Measurements from ENCODE around the gene STK24.

STK24 gene

DNA sequence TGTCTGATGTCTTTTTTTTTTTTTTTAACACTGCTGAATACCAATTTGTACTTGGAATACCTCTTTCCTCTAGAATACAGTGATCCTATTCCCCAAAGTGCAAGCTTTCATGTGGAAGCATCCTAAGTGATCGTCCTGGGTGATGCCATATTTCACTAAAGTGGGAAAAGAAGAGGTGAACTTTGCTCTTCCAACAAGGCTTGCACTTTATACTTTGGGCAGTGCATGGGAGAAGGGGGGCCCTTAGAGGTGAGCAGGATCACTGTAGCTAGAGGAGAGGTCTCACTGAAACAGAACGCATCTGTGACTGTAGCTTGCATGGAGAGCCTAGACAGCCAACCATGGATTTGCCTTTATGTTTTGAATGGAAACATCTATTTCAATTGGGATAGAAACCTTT, 173.8 kb downstream of the STK24 start:
- Mint-ChIP-seq H3K36me3 (no peaks in the 10 kb centered on the region), H3K4me1 (no peaks in the 10 kb centered on the region), H3K27me3 (peaks cover 0 to 7% of the 10 kb centered on the region in 2 donors), H3K27ac (no peak overlapping the region), H3K4me3 (no peak overlapping the region), H3K9me3 (no peaks in the 10 kb centered on the region)
- DNase-seq (no peak), ATAC-seq (replicated peaks) (no peak)

DNA sequence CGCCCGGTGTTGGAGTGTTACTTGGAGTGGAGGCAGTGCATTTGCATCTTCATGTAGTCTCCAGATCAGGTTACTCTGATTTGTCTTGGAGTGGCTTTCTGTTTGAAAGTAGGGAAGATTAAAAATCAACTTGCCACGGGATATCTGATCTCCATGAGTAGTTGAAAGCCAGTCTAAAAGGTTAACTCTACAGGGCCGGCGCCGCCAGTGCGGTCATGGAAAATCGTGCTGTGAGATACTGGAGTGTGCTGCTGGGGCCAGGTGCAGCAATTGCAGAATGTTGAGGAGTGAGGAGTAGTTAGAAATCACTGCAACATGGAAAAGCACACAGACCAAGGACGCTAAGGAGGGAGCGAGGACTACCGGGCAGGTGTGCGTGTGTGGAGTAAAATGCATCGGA, 175.0 kb downstream of the STK24 start:
- no peak overlapping the region for H3K27ac Mint-ChIP-seq
- ATAC-seq (replicated peaks) (no peak), DNase-seq (no peak)
- no peaks in the 10 kb centered on the region for H3K9me3 Mint-ChIP-seq
- H3K36me3 Mint-ChIP-seq: no peaks in the 10 kb centered on the region
- no peaks in the 10 kb centered on the region for H3K4me1 Mint-ChIP-seq
- H3K4me3 Mint-ChIP-seq: no peak overlapping the region
- H3K27me3 Mint-ChIP-seq: peaks cover 4 to 10% of the 10 kb centered on the region in 2 donors

GRCh38 chr13:98399756-98400155, 177.2 kb downstream of the STK24 start:
- Mint-ChIP-seq H3K4me1 (no peaks in the 10 kb centered on the region), H3K4me3 (no peak overlapping the region), H3K36me3 (no peaks in the 10 kb centered on the region), H3K27ac (no peak overlapping the region), H3K9me3 (no peaks in the 10 kb centered on the region), H3K27me3 (peaks cover 5 to 6% of the 10 kb centered on the region in 2 donors)
- no peak for ATAC-seq (replicated peaks)
- DNase-seq: no peak

- DNase-seq (no peak), ATAC-seq (replicated peaks) (no peak)
- Mint-ChIP-seq H3K27ac (no peak overlapping the region), H3K4me1 (no peaks in the 10 kb centered on the region), H3K9me3 (no peaks in the 10 kb centered on the region), H3K36me3 (no peaks in the 10 kb centered on the region), H3K27me3 (peaks cover 5% of the 10 kb centered on the region in 2 donors), H3K4me3 (no peak overlapping the region)
Observed at GRCh38 chr13:98398581-98398980, 178.3 kb downstream of the STK24 start.

DNA sequence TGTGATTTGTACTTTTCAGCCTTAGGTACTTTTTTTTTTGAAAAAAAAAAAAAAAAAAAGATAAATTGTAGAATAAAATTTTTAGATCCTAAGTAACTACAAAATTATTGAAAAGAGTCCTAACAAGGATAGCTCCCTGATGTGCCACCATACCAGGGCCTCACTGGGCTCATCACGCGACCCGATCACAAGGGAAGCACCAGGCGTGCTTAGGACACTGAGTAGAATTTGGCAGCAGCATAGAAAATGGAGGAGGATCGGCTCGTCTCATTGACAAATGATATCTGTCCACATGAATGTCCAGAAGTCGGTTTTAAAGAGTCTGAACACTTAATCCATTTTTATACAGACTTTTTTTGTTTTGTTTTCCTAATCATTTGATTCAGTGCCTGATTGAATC, 179.0 kb downstream of the STK24 start:
- Mint-ChIP-seq H3K9me3 (no peaks in the 10 kb centered on the region), H3K27ac (no peak overlapping the region), H3K4me3 (no peak overlapping the region), H3K27me3 (peaks cover 5% of the 10 kb centered on the region in 2 donors), H3K36me3 (no peaks in the 10 kb centered on the region), H3K4me1 (no peaks in the 10 kb centered on the region)
- no peak for DNase-seq
- ATAC-seq (replicated peaks): no peak

- H3K4me3 Mint-ChIP-seq: no peak overlapping the region
- H3K36me3 Mint-ChIP-seq: no peaks in the 10 kb centered on the region
- no peak for ATAC-seq (replicated peaks)
Observed at GRCh38 chr13:98397221-98397620, 179.7 kb downstream of the STK24 start.

DNA sequence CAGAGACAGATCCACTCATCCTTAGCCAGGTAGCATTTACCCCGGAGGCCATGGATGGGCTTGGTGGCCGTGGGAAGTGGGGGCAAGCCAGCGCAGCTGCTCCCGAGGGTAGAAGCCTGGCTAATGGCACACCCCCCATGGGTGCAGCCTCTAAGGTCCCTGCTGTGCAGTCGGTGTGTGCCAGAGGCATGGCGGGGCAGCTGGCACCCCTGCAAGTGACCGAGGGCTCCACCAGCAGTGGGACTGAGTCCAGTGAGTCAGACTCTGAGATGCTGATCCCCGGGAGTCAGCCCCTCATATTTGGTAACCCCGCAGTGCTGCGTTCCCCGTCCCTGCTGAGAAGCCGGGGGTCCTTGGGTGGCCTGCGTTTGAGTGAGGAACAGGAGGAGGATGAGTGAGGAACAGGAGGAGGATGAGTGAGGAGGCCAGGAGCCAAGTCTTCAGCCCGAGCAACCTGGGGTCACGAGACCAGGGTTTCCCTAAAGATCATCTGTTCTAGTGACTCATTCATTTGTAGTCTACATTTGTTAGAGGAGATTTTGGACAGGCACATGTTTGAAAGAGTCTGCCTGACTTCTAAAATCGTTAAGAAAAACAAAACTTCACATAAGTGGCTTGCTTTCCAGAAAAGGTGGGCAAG, 180.7 kb downstream of the STK24 start:
- H3K4me3 Mint-ChIP-seq: no peak overlapping the region
- H3K27ac Mint-ChIP-seq: no peak overlapping the region
- peaks cover 5% of the 10 kb centered on the region in 2 donors for H3K27me3 Mint-ChIP-seq
- no peaks in the 10 kb centered on the region for H3K4me1 Mint-ChIP-seq
- ATAC-seq (replicated peaks) (no peak), DNase-seq (no peak)
- no peaks in the 10 kb centered on the region for H3K36me3 Mint-ChIP-seq
- no peaks in the 10 kb centered on the region for H3K9me3 Mint-ChIP-seq

More at GRCh38 chr13:98397221-98397620, 179.7 kb downstream of the STK24 start:
- no peak for DNase-seq
- H3K27me3 Mint-ChIP-seq: peaks cover 5% of the 10 kb centered on the region in 2 donors
- no peaks in the 10 kb centered on the region for H3K4me1 Mint-ChIP-seq
- H3K27ac Mint-ChIP-seq: no peak overlapping the region
- H3K9me3 Mint-ChIP-seq: no peaks in the 10 kb centered on the region
